ENCODE data around the gene ASGR2.

ASGR2 gene

DNA sequence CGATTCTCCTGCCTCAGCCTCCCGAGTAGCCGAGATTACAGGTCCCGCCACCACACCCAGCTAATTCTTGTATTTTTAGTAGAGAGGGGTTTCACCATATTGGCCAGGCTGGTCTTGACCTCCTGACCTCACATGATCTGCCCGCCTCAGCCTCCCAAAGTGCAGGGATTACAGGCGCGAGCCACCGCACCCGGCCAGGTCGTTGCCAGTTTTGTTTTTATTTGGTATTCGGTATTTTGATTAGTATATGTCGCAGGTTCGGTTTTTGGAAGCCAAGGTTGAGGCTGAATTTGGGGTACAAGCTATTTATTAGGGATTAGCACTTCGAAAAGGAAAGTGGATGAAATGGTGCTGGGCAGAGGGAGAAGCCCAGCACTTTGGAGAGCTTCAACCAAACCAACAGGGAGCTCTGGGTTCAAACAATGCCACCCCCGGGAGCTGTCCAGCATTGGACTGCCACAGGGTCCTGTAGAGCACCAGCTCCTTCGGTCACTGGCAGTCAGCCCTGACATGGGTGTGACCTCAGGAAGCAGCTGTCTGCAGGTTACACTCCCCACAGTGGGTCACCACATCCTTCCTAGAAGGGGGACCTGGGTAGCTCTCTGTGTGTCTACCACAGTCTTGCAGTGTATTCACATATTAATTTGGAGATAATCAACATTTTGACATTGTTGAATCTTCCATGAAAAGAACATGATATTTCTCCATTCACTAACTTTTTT lies 33.1 kb downstream of the ASGR2 start:
- Histone ChIP-seq H3K36me3 (ENCODE audit: control insufficient read depth, insufficient read depth, low read length) (no peaks in the 10 kb centered on the region), H3K9ac (ENCODE audit: low read length) (no peak overlapping the region), H3K18ac (ENCODE audit: low read length) (no peak overlapping the region), H2AK5ac (ENCODE audit: low read length) (no peak overlapping the region), H3K79me2 (ENCODE audit: control insufficient read depth, insufficient read depth, low read length) (no peaks in the 10 kb centered on the region), H3K27ac (ENCODE audit: low read depth, low read length) (no peak overlapping the region), H3K23ac (ENCODE audit: low read length) (no peak overlapping the region), H3K4me3 (ENCODE audit: low read length) (no peak overlapping the region), H4K5ac (ENCODE audit: low read length) (no peak overlapping the region), H2BK15ac (replicated peaks; ENCODE audit: low read depth) (no peak overlapping the region), H2BK5ac (ENCODE audit: low read length) (no peak overlapping the region), H2BK120ac (ENCODE audit: low read depth, low read length) (no peak overlapping the region), H3K79me1 (ENCODE audit: low read length) (no peaks in the 10 kb centered on the region), H3K4me2 (ENCODE audit: low read length) (no peak overlapping the region), H4K8ac (ENCODE audit: low read depth, low read length) (no peak overlapping the region), H3K27me3 (ENCODE audit: insufficient read depth, low read length, poor library complexity) (no peaks in the 10 kb centered on the region), H3K56ac (ENCODE audit: low read length) (no peak overlapping the region), H3K4me1 (ENCODE audit: control insufficient read depth, low read depth, low read length) (no peaks in the 10 kb centered on the region), H3K4ac (ENCODE audit: low read depth, low read length) (no peak overlapping the region)
- 100% methylated on average over 3 of the region's 16 CpGs for WGBS (ENCODE audit: extremely low coverage, insufficient coverage, low lambda C conversion rate)
- DNase-seq: peak; percentile 10

DNA sequence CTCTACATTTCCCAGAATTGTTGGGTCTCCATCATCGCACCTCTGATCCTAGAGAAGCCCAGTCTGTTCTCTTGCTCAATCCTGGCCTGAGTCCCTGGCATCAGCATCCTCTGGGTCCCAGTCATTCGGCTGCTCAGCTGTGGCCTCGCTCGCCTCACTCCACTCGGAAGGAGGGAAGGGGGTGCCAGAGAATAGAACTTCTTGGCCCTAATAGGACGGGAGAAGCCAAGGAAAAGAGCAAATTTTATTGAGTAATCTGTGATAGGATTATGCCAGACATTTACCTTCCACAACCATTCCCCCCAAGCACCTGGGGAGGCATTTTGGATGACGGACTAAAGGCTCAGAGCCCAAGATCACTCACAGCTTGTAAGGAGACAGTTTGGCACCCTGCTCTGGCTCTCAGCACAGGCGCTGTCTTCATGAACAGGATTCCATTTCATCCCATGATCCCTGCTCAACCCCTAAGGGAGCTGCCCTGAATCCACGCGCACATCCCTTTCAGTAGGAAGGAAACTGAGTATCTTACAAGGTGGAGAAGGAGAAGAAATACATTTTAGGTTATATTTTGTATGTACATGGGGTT lies 34.1 kb downstream of the ASGR2 start:
- H3K9ac ChIP-seq (ENCODE audit: low read length): no peak overlapping the region
- H2AK5ac ChIP-seq (ENCODE audit: low read length): no peak overlapping the region
- no peak overlapping the region for H3K4me3 ChIP-seq (ENCODE audit: low read length)
- no peaks in the 10 kb centered on the region for H3K79me1 ChIP-seq (ENCODE audit: low read length)
- H3K4ac ChIP-seq (ENCODE audit: low read depth, low read length): no peak overlapping the region
- H4K8ac ChIP-seq (ENCODE audit: low read depth, low read length): no peak overlapping the region
- WGBS (ENCODE audit: extremely low coverage, insufficient coverage, low lambda C conversion rate): no CpG with 5 or more reads among the region's 10 CpGs
- no peaks in the 10 kb centered on the region for H3K79me2 ChIP-seq (ENCODE audit: control insufficient read depth, insufficient read depth, low read length)
- H3K27ac ChIP-seq (ENCODE audit: low read depth, low read length): no peak overlapping the region
- DNase-seq: no peak
- no peak overlapping the region for H3K56ac ChIP-seq (ENCODE audit: low read length)
- H3K36me3 ChIP-seq (ENCODE audit: control insufficient read depth, insufficient read depth, low read length): no peaks in the 10 kb centered on the region
- no peak overlapping the region for H2BK5ac ChIP-seq (ENCODE audit: low read length)
- no peak overlapping the region for H4K5ac ChIP-seq (ENCODE audit: low read length)
- H3K4me1 ChIP-seq (ENCODE audit: control insufficient read depth, low read depth, low read length): no peaks in the 10 kb centered on the region
- no peak overlapping the region for H3K23ac ChIP-seq (ENCODE audit: low read length)
- H3K4me2 ChIP-seq (ENCODE audit: low read length): no peak overlapping the region
- no peak overlapping the region for H2BK15ac ChIP-seq (replicated peaks; ENCODE audit: low read depth)
- no peak overlapping the region for H3K18ac ChIP-seq (ENCODE audit: low read length)
- no peak overlapping the region for H2BK120ac ChIP-seq (ENCODE audit: low read depth, low read length)
- no peaks in the 10 kb centered on the region for H3K27me3 ChIP-seq (ENCODE audit: insufficient read depth, low read length, poor library complexity)

DNA sequence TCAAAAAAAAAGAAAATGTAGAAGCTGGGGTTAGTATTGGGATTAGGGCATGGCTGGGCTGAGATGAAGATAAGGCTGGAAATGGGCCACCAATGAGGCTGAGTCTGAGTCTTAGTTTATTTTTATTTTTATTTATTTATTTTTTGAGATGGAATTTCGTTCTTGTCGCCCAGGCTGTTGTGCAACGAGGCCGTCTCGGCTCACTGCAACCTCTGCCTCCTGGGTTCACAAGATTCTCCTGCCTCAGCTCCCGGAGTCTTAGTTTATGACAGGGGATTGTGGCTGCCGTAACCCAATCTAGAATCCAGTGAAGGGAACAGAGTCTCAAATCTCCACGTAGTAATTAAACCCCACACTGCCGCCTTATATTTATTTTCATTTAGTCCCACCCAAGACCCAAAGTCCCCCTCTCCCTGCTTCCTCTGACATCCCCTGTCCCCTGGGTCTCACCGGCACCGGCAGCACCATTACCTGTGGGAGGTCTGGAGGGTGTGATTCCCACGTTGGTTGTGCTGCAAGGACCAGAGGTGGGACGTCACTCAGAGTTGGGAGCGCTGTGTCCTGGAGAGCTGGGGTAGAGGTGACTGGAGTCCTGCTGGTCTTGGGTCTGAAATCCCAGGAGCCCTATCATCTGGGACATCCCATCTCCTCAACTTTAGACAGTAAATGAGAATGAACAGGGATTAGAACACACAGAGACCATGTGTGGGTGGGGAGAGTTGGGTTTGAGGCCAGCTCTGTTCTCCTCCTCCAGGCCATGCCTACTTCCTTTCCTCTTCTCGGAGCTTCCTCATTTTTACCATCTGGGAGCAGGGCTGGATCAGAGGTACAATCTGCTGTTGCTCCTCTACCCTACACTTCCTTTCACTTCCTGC lies 34.8 kb downstream of the ASGR2 start, which contains the start of gene CLEC10A:
Gene CLEC10A, minus strand, starts transcription at position 671 of the 875 bp plus-strand sequence. CDS start 1,439 bp downstream, outside the sequence.
- Histone ChIP-seq H3K36me3 (ENCODE audit: control insufficient read depth, insufficient read depth, low read length) (no peaks in the 10 kb centered on the region), H3K27ac (ENCODE audit: low read depth, low read length) (no peak within 1 kb of the TSS), H3K18ac (ENCODE audit: low read length) (no peak within 1 kb of the TSS), H2BK15ac (replicated peaks; ENCODE audit: low read depth) (no peak within 1 kb of the TSS), H3K9ac (ENCODE audit: low read length) (no peak within 1 kb of the TSS), H3K56ac (ENCODE audit: low read length) (no peak within 1 kb of the TSS), H4K5ac (ENCODE audit: low read length) (no peak within 1 kb of the TSS), H2AK5ac (ENCODE audit: low read length) (no peak within 1 kb of the TSS), H4K8ac (ENCODE audit: low read depth, low read length) (no peak within 1 kb of the TSS), H3K4me2 (ENCODE audit: low read length) (no peak within 1 kb of the TSS), H2BK120ac (ENCODE audit: low read depth, low read length) (no peak within 1 kb of the TSS), H2BK5ac (ENCODE audit: low read length) (no peak within 1 kb of the TSS), H3K79me2 (ENCODE audit: control insufficient read depth, insufficient read depth, low read length) (no peaks in the 10 kb centered on the region), H3K27me3 (ENCODE audit: insufficient read depth, low read length, poor library complexity) (no peaks in the 10 kb centered on the region), H3K4ac (ENCODE audit: low read depth, low read length) (no peak within 1 kb of the TSS), H3K23ac (ENCODE audit: low read length) (no peak within 1 kb of the TSS), H3K4me1 (ENCODE audit: control insufficient read depth, low read depth, low read length) (no peaks in the 10 kb centered on the region), H3K79me1 (ENCODE audit: low read length) (no peaks in the 10 kb centered on the region), H3K4me3 (ENCODE audit: low read length) (no peak within 1 kb of the TSS)
- no CpG with 5 or more reads among the region's 15 CpGs for WGBS (ENCODE audit: extremely low coverage, insufficient coverage, low lambda C conversion rate)
- DNase-seq: no peak

DNA sequence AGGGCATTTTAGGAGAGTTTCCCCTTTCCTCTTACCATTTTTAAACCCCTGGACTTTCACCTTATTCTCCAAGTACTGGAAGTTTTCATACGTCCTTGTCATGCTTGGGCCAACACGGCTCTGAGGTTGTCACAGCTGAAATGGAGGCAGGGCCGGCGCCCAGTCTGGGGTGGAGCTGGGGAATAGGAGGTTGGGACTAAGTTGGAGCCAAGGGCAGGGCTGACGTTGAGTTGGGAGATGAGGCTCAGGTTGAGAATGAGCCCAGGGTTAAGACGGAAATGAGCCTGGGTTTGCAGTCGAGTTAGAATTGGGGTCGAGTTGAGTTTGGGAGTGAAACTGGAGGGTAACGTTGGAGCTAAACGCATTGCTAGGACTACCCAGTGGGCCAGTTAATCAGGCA lies 35.9 kb downstream of the ASGR2 start:
- Histone ChIP-seq H3K4me2 (ENCODE audit: low read length) (no peak overlapping the region), H2BK5ac (ENCODE audit: low read length) (no peak overlapping the region), H3K79me2 (ENCODE audit: control insufficient read depth, insufficient read depth, low read length) (no peaks in the 10 kb centered on the region), H3K27me3 (ENCODE audit: insufficient read depth, low read length, poor library complexity) (no peaks in the 10 kb centered on the region), H2AK5ac (ENCODE audit: low read length) (no peak overlapping the region), H2BK15ac (replicated peaks; ENCODE audit: low read depth) (no peak overlapping the region), H3K4me1 (ENCODE audit: control insufficient read depth, low read depth, low read length) (no peaks in the 10 kb centered on the region), H4K5ac (ENCODE audit: low read length) (no peak overlapping the region), H3K56ac (ENCODE audit: low read length) (no peak overlapping the region), H4K8ac (ENCODE audit: low read depth, low read length) (no peak overlapping the region), H3K23ac (ENCODE audit: low read length) (no peak overlapping the region), H2BK120ac (ENCODE audit: low read depth, low read length) (no peak overlapping the region), H3K4ac (ENCODE audit: low read depth, low read length) (no peak overlapping the region), H3K27ac (ENCODE audit: low read depth, low read length) (no peak overlapping the region), H3K79me1 (ENCODE audit: low read length) (no peaks in the 10 kb centered on the region), H3K4me3 (ENCODE audit: low read length) (no peak overlapping the region), H3K36me3 (ENCODE audit: control insufficient read depth, insufficient read depth, low read length) (no peaks in the 10 kb centered on the region), H3K9ac (ENCODE audit: low read length) (no peak overlapping the region), H3K18ac (ENCODE audit: low read length) (no peak overlapping the region)
- no peak for DNase-seq
- no CpG with 5 or more reads among the region's 10 CpGs for WGBS (ENCODE audit: extremely low coverage, insufficient coverage, low lambda C conversion rate)

DNA sequence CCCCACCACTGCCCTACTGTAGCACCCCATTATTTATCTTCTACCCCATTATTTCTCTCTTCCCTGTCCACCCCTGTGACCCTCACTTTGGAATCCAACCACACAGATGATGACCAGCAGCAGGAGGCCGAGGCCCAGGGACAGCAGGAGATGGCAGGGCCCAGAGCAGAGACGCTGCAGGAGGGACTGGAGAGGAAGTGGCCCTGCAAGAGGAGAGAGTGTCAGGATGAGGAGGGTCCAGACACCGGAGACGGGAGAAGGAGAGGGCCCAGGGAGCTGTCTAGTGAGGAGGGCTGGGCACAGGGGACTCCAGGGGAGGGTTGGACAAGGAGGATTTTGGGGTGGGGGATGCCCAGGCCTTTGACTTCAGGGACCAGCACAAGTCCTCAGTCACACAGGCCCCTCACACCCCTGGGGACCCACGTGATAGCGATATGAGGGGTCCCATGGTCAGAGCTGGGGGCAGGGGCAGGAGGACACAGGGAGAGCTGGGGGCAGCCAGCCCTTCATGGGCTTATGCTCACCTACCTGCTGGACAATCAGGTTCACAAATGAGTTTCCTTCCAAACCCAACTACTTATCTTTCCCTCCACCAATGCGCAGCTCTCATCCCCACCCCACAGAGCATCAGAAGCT lies 36.6 kb downstream of the ASGR2 start:
- no peak overlapping the region for H2BK5ac ChIP-seq (ENCODE audit: low read length)
- no peak overlapping the region for H4K8ac ChIP-seq (ENCODE audit: low read depth, low read length)
- H3K4ac ChIP-seq (ENCODE audit: low read depth, low read length): no peak overlapping the region
- H3K4me2 ChIP-seq (ENCODE audit: low read length): no peak overlapping the region
- H3K18ac ChIP-seq (ENCODE audit: low read length): no peak overlapping the region
- no peak overlapping the region for H2AK5ac ChIP-seq (ENCODE audit: low read length)
- H3K36me3 ChIP-seq (ENCODE audit: control insufficient read depth, insufficient read depth, low read length): no peaks in the 10 kb centered on the region
- no peak for DNase-seq
- H3K56ac ChIP-seq (ENCODE audit: low read length): no peak overlapping the region
- WGBS (ENCODE audit: extremely low coverage, insufficient coverage, low lambda C conversion rate): no CpG with 5 or more reads among the region's 7 CpGs
- H3K79me1 ChIP-seq (ENCODE audit: low read length): no peaks in the 10 kb centered on the region
- H3K4me3 ChIP-seq (ENCODE audit: low read length): no peak overlapping the region
- no peaks in the 10 kb centered on the region for H3K4me1 ChIP-seq (ENCODE audit: control insufficient read depth, low read depth, low read length)
- no peak overlapping the region for H3K27ac ChIP-seq (ENCODE audit: low read depth, low read length)
- no peak overlapping the region for H3K9ac ChIP-seq (ENCODE audit: low read length)
- no peak overlapping the region for H2BK15ac ChIP-seq (replicated peaks; ENCODE audit: low read depth)
- no peak overlapping the region for H2BK120ac ChIP-seq (ENCODE audit: low read depth, low read length)
- H4K5ac ChIP-seq (ENCODE audit: low read length): no peak overlapping the region
- H3K23ac ChIP-seq (ENCODE audit: low read length): no peak overlapping the region
- no peaks in the 10 kb centered on the region for H3K79me2 ChIP-seq (ENCODE audit: control insufficient read depth, insufficient read depth, low read length)
- no peaks in the 10 kb centered on the region for H3K27me3 ChIP-seq (ENCODE audit: insufficient read depth, low read length, poor library complexity)
